Fibroblast of the aortic adventitia (primary cell): ENCODE data around the gene NKX1-1. TPM values are rescaled to one million over a fixed set of nuclear protein-coding genes. Genes with fewer than 3 reads are reported as not detected.

Experiments
- DNase-seq: peaks from one replicate; pipeline ENCODE4 v3.0.0-alpha.2; 2010; ENCODE audit warnings: low read depth
- H3K4me3 ChIP-seq: 2 replicates; pipeline ENCODE4 v1.5.1; 2011; ENCODE audit warnings: low read depth, mild to moderate bottlenecking, control low read depth, low read length, moderate library complexity
- CTCF ChIP-seq: IDR thresholded peaks from 2 replicates; pipeline ENCODE4 v1.5.1; 2011; ENCODE audit warnings: mild to moderate bottlenecking, low read length, control low read depth, inconsistent platforms; ENCODE audit not compliant: insufficient read depth
- total RNA-seq: library from RNA; depleted of rRNA; stranded (reverse); fragments of >200 nt; gene quantifications from 2 replicates; pipeline ENCODE4 v1.2.3, GENCODE V29; 2012; ENCODE audit warnings: low replicate concordance

NKX1-1 gene
- total RNA-seq, 1 donor, result not detected

- no peak for TF ChIP-seq CTCF
- H3K4me3 ChIP-seq, result no peak overlapping the region
- DNase-seq, result no peak
Observed at GRCh38 chr4:1416051-1416947, 10.1 kb upstream of the NKX1-1 start.

- no peak overlapping the region for H3K4me3 ChIP-seq
- DNase-seq, result no peak
- TF ChIP-seq CTCF, result no peak
Observed at GRCh38 chr4:1415681-1415981, 9.4 kb upstream of the NKX1-1 start.

- no peak for TF ChIP-seq CTCF
- no peak overlapping the region for H3K4me3 ChIP-seq
- DNase-seq, result no peak
Observed at GRCh38 chr4:1414831-1415680, 8.8 kb upstream of the NKX1-1 start.

- DNase-seq, result no peak
- TF ChIP-seq CTCF, result no peak
Observed at GRCh38 chr4:1413687-1414479, 7.6 kb upstream of the NKX1-1 start.

GRCh38 chr4:1413204-1413663 is 7.0 kb upstream of the NKX1-1 start:
- DNase-seq, result no peak
- no peak overlapping the region for H3K4me3 ChIP-seq
- no peak for TF ChIP-seq CTCF

More at GRCh38 chr4:1413687-1414479, 7.6 kb upstream of the NKX1-1 start:
- H3K4me3 ChIP-seq, result no peak overlapping the region
